Measurements from ENCODE around the gene ZNF385B.
A peak's percentile ranks its signal among the peaks of the same experiment; 100 is the strongest.

The ZNF385B gene

DNA sequence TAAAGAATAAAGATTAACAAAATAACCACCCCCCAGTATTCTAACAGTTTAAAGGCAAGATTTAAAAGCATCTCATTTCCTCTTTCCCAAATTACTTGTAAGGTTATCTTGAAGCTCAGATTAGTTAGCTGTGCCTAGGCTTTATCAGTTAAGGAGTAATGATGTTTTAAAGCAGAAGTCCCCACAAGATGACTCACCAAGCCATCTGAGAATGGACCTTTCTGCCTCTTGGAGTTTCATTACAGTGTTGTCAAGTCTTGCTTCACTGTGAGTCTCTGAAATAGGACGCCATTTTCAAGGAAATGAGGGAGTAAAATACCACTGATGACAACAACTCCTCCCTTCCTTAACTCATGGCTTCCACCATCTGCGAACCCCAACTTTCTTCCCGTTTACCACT lies 35.9 kb downstream of the ZNF385B start:
- Histone ChIP-seq H4K91ac (ENCODE audit: low read length) (no peak overlapping the region), H2BK15ac (ENCODE audit: low read depth, poor library complexity, severe bottlenecking) (no peak overlapping the region), H3K27me3 (ENCODE audit: control insufficient read depth in 1 of 2, insufficient read depth in 1 of 2, low read length in 2 of 2) (no peaks in the 10 kb centered on the region), H3K9me3 (ENCODE audit: control insufficient read depth, low read length) (no peaks in the 10 kb centered on the region), H3K36me3 (ENCODE audit: control insufficient read depth in 1 of 2, insufficient read depth in 2 of 2, low read depth in 1 of 2, low read length in 2 of 2) (no peaks in the 10 kb centered on the region), H3K18ac (ENCODE audit: low read depth in 1 of 2, low read length in 2 of 2) (no peak overlapping the region), H2AFZ (ENCODE audit: low read depth, low read length) (no peak overlapping the region), H3K27ac (ENCODE audit: low read length, poor library complexity, severe bottlenecking) (no peak overlapping the region), H3K14ac (ENCODE audit: low read length in 2 of 2) (no peak overlapping the region), H2BK12ac (ENCODE audit: low read length in 2 of 2) (no peak overlapping the region), H2BK5ac (ENCODE audit: low read depth, low read length, poor library complexity, severe bottlenecking) (no peak overlapping the region), H3K23ac (ENCODE audit: low read length in 2 of 2) (no peak overlapping the region), H3K4ac (ENCODE audit: low read depth in 1 of 2, low read length in 2 of 2) (no peak overlapping the region), H3K79me1 (replicated peaks; ENCODE audit: low read length, poor library complexity, severe bottlenecking) (no peaks in the 10 kb centered on the region), H3K4me3 (ENCODE audit: insufficient read depth in 1 of 2, low read depth in 1 of 2, low read length in 2 of 2) (no peak overlapping the region), H3K4me2 (ENCODE audit: low read length, poor library complexity, severe bottlenecking) (no peak overlapping the region), H2BK120ac (ENCODE audit: low read depth, low read length) (no peak overlapping the region), H4K8ac (ENCODE audit: low read length) (no peak overlapping the region), H3K4me1 (ENCODE audit: control insufficient read depth, insufficient read depth, low read depth, low read length) (no peaks in the 10 kb centered on the region), H2AK5ac (ENCODE audit: low read length, severe bottlenecking) (no peak overlapping the region), H3K9ac (ENCODE audit: low read length) (no peak overlapping the region)
- peak; percentile 34 for DNase-seq
- 77% methylated on average over 3 of the region's 3 CpGs for WGBS

DNA sequence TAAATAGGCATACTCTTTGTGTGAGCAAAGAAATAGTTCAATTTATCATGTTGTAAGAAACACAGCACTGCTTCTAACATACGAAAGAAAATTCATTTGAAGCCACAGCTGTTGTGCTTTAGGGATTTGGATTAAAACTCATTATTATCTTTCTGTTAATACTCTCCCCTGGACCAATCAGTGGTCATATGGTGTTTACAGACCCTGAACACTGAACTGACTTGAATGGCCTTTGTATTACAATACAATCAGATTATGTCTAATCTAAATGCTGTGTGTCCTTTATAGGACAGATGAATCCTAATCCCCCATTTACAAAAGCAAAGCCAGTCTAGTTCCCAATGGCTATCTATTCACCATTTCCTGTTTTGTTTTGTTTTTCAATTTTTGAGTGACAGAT lies 36.5 kb downstream of the ZNF385B start:
- H3K14ac ChIP-seq (ENCODE audit: low read length in 2 of 2), result no peak overlapping the region
- H2BK120ac ChIP-seq (ENCODE audit: low read depth, low read length), result no peak overlapping the region
- no peak overlapping the region for H3K9ac ChIP-seq (ENCODE audit: low read length)
- H3K27me3 ChIP-seq (ENCODE audit: control insufficient read depth in 1 of 2, insufficient read depth in 1 of 2, low read length in 2 of 2), result no peaks in the 10 kb centered on the region
- H3K4me1 ChIP-seq (ENCODE audit: control insufficient read depth, insufficient read depth, low read depth, low read length), result no peaks in the 10 kb centered on the region
- no peak overlapping the region for H3K4me3 ChIP-seq (ENCODE audit: insufficient read depth in 1 of 2, low read depth in 1 of 2, low read length in 2 of 2)
- H2BK12ac ChIP-seq (ENCODE audit: low read length in 2 of 2), result no peak overlapping the region
- no peak overlapping the region for H3K23ac ChIP-seq (ENCODE audit: low read length in 2 of 2)
- no peak overlapping the region for H3K27ac ChIP-seq (ENCODE audit: low read length, poor library complexity, severe bottlenecking)
- H3K9me3 ChIP-seq (ENCODE audit: control insufficient read depth, low read length), result no peaks in the 10 kb centered on the region
- no peak overlapping the region for H2AFZ ChIP-seq (ENCODE audit: low read depth, low read length)
- H4K8ac ChIP-seq (ENCODE audit: low read length), result no peak overlapping the region
- H3K18ac ChIP-seq (ENCODE audit: low read depth in 1 of 2, low read length in 2 of 2), result no peak overlapping the region
- H2AK5ac ChIP-seq (ENCODE audit: low read length, severe bottlenecking), result no peak overlapping the region
- no peak for DNase-seq
- H2BK5ac ChIP-seq (ENCODE audit: low read depth, low read length, poor library complexity, severe bottlenecking), result no peak overlapping the region
- no peaks in the 10 kb centered on the region for H3K36me3 ChIP-seq (ENCODE audit: control insufficient read depth in 1 of 2, insufficient read depth in 2 of 2, low read depth in 1 of 2, low read length in 2 of 2)
- H3K4me2 ChIP-seq (ENCODE audit: low read length, poor library complexity, severe bottlenecking), result no peak overlapping the region
- WGBS, result no CpG with 5 or more reads among the region's 1 CpG
- no peak overlapping the region for H4K91ac ChIP-seq (ENCODE audit: low read length)
- H3K4ac ChIP-seq (ENCODE audit: low read depth in 1 of 2, low read length in 2 of 2), result no peak overlapping the region
- no peaks in the 10 kb centered on the region for H3K79me1 ChIP-seq (replicated peaks; ENCODE audit: low read length, poor library complexity, severe bottlenecking)
- H2BK15ac ChIP-seq (ENCODE audit: low read depth, poor library complexity, severe bottlenecking), result no peak overlapping the region

DNA sequence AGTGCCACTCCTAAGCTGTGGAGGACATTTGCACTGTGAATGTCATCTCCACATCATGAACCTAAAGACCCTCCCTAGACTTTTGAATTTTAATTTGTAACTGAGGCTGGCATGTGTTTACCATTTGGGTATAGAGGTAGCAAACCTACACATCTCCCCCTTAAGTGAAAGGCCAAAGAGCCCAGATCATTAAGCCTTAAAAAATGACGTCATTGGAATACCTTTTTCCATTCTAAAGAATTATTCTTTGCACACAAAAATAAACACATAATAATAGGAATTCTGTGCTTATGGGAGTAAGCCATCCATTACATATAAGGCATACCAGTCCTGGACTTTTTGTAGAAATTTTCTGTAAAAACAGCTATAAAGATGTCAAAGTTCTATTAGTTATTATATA lies 38.9 kb downstream of the ZNF385B start:
- H3K4me3 ChIP-seq (ENCODE audit: insufficient read depth in 1 of 2, low read depth in 1 of 2, low read length in 2 of 2), result no peak overlapping the region
- H2BK120ac ChIP-seq (ENCODE audit: low read depth, low read length), result no peak overlapping the region
- no peak overlapping the region for H2AK5ac ChIP-seq (ENCODE audit: low read length, severe bottlenecking)
- no peak overlapping the region for H3K4me2 ChIP-seq (ENCODE audit: low read length, poor library complexity, severe bottlenecking)
- no peaks in the 10 kb centered on the region for H3K27me3 ChIP-seq (ENCODE audit: control insufficient read depth in 1 of 2, insufficient read depth in 1 of 2, low read length in 2 of 2)
- no peak for DNase-seq
- no peaks in the 10 kb centered on the region for H3K9me3 ChIP-seq (ENCODE audit: control insufficient read depth, low read length)
- H3K9ac ChIP-seq (ENCODE audit: low read length), result no peak overlapping the region
- no peaks in the 10 kb centered on the region for H3K36me3 ChIP-seq (ENCODE audit: control insufficient read depth in 1 of 2, insufficient read depth in 2 of 2, low read depth in 1 of 2, low read length in 2 of 2)
- H3K4ac ChIP-seq (ENCODE audit: low read depth in 1 of 2, low read length in 2 of 2), result no peak overlapping the region
- no peak overlapping the region for H4K91ac ChIP-seq (ENCODE audit: low read length)
- no peak overlapping the region for H3K14ac ChIP-seq (ENCODE audit: low read length in 2 of 2)
- no peak overlapping the region for H4K8ac ChIP-seq (ENCODE audit: low read length)
- no peak overlapping the region for H3K18ac ChIP-seq (ENCODE audit: low read depth in 1 of 2, low read length in 2 of 2)
- no peak overlapping the region for H3K23ac ChIP-seq (ENCODE audit: low read length in 2 of 2)
- H2BK5ac ChIP-seq (ENCODE audit: low read depth, low read length, poor library complexity, severe bottlenecking), result no peak overlapping the region
- WGBS, result no CpG with 5 or more reads among the region's 1 CpG
- peaks cover under 1% of the 10 kb centered on the region for H3K4me1 ChIP-seq (ENCODE audit: control insufficient read depth, insufficient read depth, low read depth, low read length)
- no peaks in the 10 kb centered on the region for H3K79me1 ChIP-seq (replicated peaks; ENCODE audit: low read length, poor library complexity, severe bottlenecking)
- no peak overlapping the region for H2BK12ac ChIP-seq (ENCODE audit: low read length in 2 of 2)
- H2BK15ac ChIP-seq (ENCODE audit: low read depth, poor library complexity, severe bottlenecking), result no peak overlapping the region
- no peak overlapping the region for H2AFZ ChIP-seq (ENCODE audit: low read depth, low read length)
- no peak overlapping the region for H3K27ac ChIP-seq (ENCODE audit: low read length, poor library complexity, severe bottlenecking)

DNA sequence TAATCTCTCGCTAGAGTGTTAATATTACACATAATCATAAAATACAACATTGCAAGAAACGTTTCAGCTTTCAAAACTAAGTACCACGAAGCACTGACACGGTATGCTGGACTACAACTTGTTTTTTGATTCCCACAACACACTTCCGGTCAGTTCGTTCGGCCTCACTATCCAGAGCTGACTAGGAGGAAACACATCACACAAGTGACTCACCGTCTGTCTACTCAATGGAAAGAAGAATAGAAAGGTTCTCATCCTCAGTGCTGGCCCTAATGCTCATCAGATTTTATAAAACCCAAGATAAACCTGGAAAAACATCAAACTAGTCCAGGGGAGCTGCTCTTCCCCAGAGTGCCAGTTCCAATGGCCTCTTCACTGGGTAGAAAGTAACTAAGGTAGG lies 42.9 kb downstream of the ZNF385B start:
- WGBS, result 73% methylated on average over 8 of the region's 8 CpGs
- no peak overlapping the region for H3K4me3 ChIP-seq (ENCODE audit: insufficient read depth in 1 of 2, low read depth in 1 of 2, low read length in 2 of 2)
- H3K14ac ChIP-seq (ENCODE audit: low read length in 2 of 2), result no peak overlapping the region
- H3K4ac ChIP-seq (ENCODE audit: low read depth in 1 of 2, low read length in 2 of 2), result no peak overlapping the region
- H2BK12ac ChIP-seq (ENCODE audit: low read length in 2 of 2), result no peak overlapping the region
- no peaks in the 10 kb centered on the region for H3K27me3 ChIP-seq (ENCODE audit: control insufficient read depth in 1 of 2, insufficient read depth in 1 of 2, low read length in 2 of 2)
- H3K18ac ChIP-seq (ENCODE audit: low read depth in 1 of 2, low read length in 2 of 2), result no peak overlapping the region
- H4K8ac ChIP-seq (ENCODE audit: low read length), result no peak overlapping the region
- no peak overlapping the region for H3K27ac ChIP-seq (ENCODE audit: low read length, poor library complexity, severe bottlenecking)
- H3K4me1 ChIP-seq (ENCODE audit: control insufficient read depth, insufficient read depth, low read depth, low read length), result peaks cover 2% of the 10 kb centered on the region
- no peak overlapping the region for H2BK120ac ChIP-seq (ENCODE audit: low read depth, low read length)
- no peaks in the 10 kb centered on the region for H3K9me3 ChIP-seq (ENCODE audit: control insufficient read depth, low read length)
- H3K79me1 ChIP-seq (replicated peaks; ENCODE audit: low read length, poor library complexity, severe bottlenecking), result no peaks in the 10 kb centered on the region
- DNase-seq, result no peak
- no peak overlapping the region for H3K23ac ChIP-seq (ENCODE audit: low read length in 2 of 2)
- no peak overlapping the region for H3K4me2 ChIP-seq (ENCODE audit: low read length, poor library complexity, severe bottlenecking)
- H2BK5ac ChIP-seq (ENCODE audit: low read depth, low read length, poor library complexity, severe bottlenecking), result no peak overlapping the region
- H3K9ac ChIP-seq (ENCODE audit: low read length), result no peak overlapping the region
- no peaks in the 10 kb centered on the region for H3K36me3 ChIP-seq (ENCODE audit: control insufficient read depth in 1 of 2, insufficient read depth in 2 of 2, low read depth in 1 of 2, low read length in 2 of 2)
- no peak overlapping the region for H2BK15ac ChIP-seq (ENCODE audit: low read depth, poor library complexity, severe bottlenecking)
- H4K91ac ChIP-seq (ENCODE audit: low read length), result no peak overlapping the region
- no peak overlapping the region for H2AK5ac ChIP-seq (ENCODE audit: low read length, severe bottlenecking)
- H2AFZ ChIP-seq (ENCODE audit: low read depth, low read length), result no peak overlapping the region
